CD8-positive, alpha-beta memory T cell (primary cell): ENCODE data around the gene WDR73. TPM values are rescaled to one million over a fixed set of nuclear protein-coding genes. Genes with fewer than 3 reads are reported as not detected.

Experiments used
- CTCF ChIA-PET: fragments of 350-600 bp; sonication (Branson Sonifier 250); formaldehyde crosslinking; loops from one replicate; lab custom pipeline; 2021; ENCODE audit warnings: antibody characterized with exemption; lab: Charles Lee
- POLR2A ChIA-PET: fragments of 350-600 bp; sonication (Branson Sonifier 250); formaldehyde crosslinking; loops from one replicate; lab custom pipeline; 2021; ENCODE audit warnings: antibody characterized with exemption; lab: Charles Lee
- DNase-seq, 5 donors: peaks; one replicate each; pipeline versions ENCODE4 v3.0.0 to v3.0.0-alpha.2; 2020 to 2022; ENCODE audit warnings: mixed read lengths in 1 of 5
- H3K27ac ChIP-seq: one replicate; pipeline ENCODE4 v1.7.0; 2013; ENCODE audit warnings: low read depth, mild to moderate bottlenecking, low read length, moderate library complexity
- H3K27me3 ChIP-seq: 2 replicates; pipeline ENCODE4 v1.7.0; 2013; ENCODE audit warnings: low read length, mild to moderate bottlenecking; ENCODE audit not compliant: insufficient read depth, poor library complexity, severe bottlenecking
- H3K36me3 ChIP-seq: 2 replicates; pipeline ENCODE4 v1.7.0; 2013; ENCODE audit warnings: mild to moderate bottlenecking, low read length, moderate library complexity; ENCODE audit not compliant: insufficient read depth
- H3K4me1 ChIP-seq: 2 replicates; pipeline ENCODE4 v1.7.0; 2013; ENCODE audit warnings: mild to moderate bottlenecking, low read length, moderate library complexity; ENCODE audit not compliant: insufficient read depth
- H3K4me3 ChIP-seq: 2 replicates; pipeline ENCODE4 v1.7.0; 2013; ENCODE audit warnings: mild to moderate bottlenecking, low read length
- H3K9me3 ChIP-seq: 2 replicates; pipeline ENCODE4 v1.7.0; 2013; ENCODE audit warnings: mild to moderate bottlenecking, low read length
- H3K27ac Mint-ChIP-seq, 8 donors: one replicate each; pipeline ENCODE4 v1.8.0; 2020 to 2021; ENCODE audit warnings: mixed read lengths in 8 of 8, mild to moderate bottlenecking in 6 of 8, inconsistent platforms in 3 of 8, moderate library complexity in 3 of 8
- H3K27me3 Mint-ChIP-seq, 2 donors: one replicate each; pipeline ENCODE4 v1.8.0; 2020 to 2021; ENCODE audit warnings: mixed read lengths in 2 of 2, mild to moderate bottlenecking in 1 of 2, moderate library complexity in 1 of 2
- H3K36me3 Mint-ChIP-seq, 3 donors: one replicate each; pipeline ENCODE4 v1.8.0; 2020 to 2021; ENCODE audit warnings: mixed read lengths in 3 of 3, inconsistent platforms in 1 of 3, mild to moderate bottlenecking in 1 of 3
- H3K4me1 Mint-ChIP-seq, 3 donors: one replicate each; pipeline ENCODE4 v1.8.0; 2020 to 2021; ENCODE audit warnings: mixed read lengths in 3 of 3, inconsistent platforms in 1 of 3, mild to moderate bottlenecking in 1 of 3
- H3K4me3 Mint-ChIP-seq, 7 donors: one replicate each; pipeline ENCODE4 v1.8.0; 2020 to 2021; ENCODE audit warnings: mixed read lengths in 7 of 7, mild to moderate bottlenecking in 6 of 7, moderate library complexity in 4 of 7, inconsistent platforms in 2 of 7
- H3K9me3 Mint-ChIP-seq, 5 donors: one replicate each; pipeline ENCODE4 v1.8.0; 2020 to 2022; ENCODE audit warnings: mixed read lengths in 5 of 5, mild to moderate bottlenecking in 3 of 5, moderate library complexity in 2 of 5, inconsistent platforms in 1 of 5
- polyA plus RNA-seq: library from polyadenylated mRNA; unstranded; fragments of 300-500 nt; fragmentation: Illumina TruSeq; gene quantifications from one replicate; pipeline ENCODE4 v1.2.3, GENCODE V29; 2021
- total RNA-seq, 2 experiments: library from RNA; stranded (reverse); gene quantifications; one replicate each; pipeline ENCODE4 v1.2.3, GENCODE V29; 2021

WDR73 gene
- 10 to 100 TPM; 26.7 to 27.7 TPM for total RNA-seq
- polyA plus RNA-seq, result 14.8 TPM

GRCh38 chr15:84653910-84654688 lies at the start of gene WDR73:
WDR73 (minus strand) TSS chr15:84654283; CDS start chr15:84654274, 9 bp downstream.
- Mint-ChIP-seq H3K4me3 (peak within 1 kb of the TSS; percentile 94 to 99 (median 98)), H3K9me3 (no peaks in the 10 kb centered on the region), H3K4me1 (peaks cover 34 to 56% (median 53%) of the 10 kb centered on the region in 3 donors), H3K27ac (peak within 1 kb of the TSS; percentile 92 to 99 (median 98)), H3K36me3 (peaks cover 4 to 26% (median 8%) of the 10 kb centered on the region in 3 donors), H3K27me3 (peaks cover 0 to 2% of the 10 kb centered on the region in 2 donors)
- DNase-seq, result peak; percentile 96 to 98 (median 98)
- H3K27me3 ChIP-seq, result no peaks in the 10 kb centered on the region
- H3K36me3 ChIP-seq, result peaks cover 18% of the 10 kb centered on the region
- H3K9me3 ChIP-seq, result no peaks in the 10 kb centered on the region
- H3K4me1 ChIP-seq, result peaks cover 36% of the 10 kb centered on the region
- CTCF ChIA-PET, result interaction anchor here (0.6 to 4.1 kb wide), 17 partner anchors 9 to 274 kb away, joined by 3 to 30 read pairs (median 4); partner anchors contain the start of genes SEC11A and ZSCAN2
- H3K4me3 ChIP-seq, result peak within 1 kb of the TSS; percentile 100
- H3K27ac ChIP-seq, result peak within 1 kb of the TSS; percentile 94
- POLR2A ChIA-PET, result interaction anchor here (0.7 to 1.7 kb wide), 9 partner anchors 10 to 327 kb away, joined by 3 to 18 read pairs (median 7); partner anchors contain the start of genes PDE8A, SEC11A and ZSCAN2

GRCh38 chr15:84703808-84704207 lies 49.7 kb upstream of the WDR73 start:
- no peak for DNase-seq
- Histone ChIP-seq H3K4me1 (peaks cover 36% of the 10 kb centered on the region), H3K36me3 (no peaks in the 10 kb centered on the region), H3K27ac (no peak overlapping the region), H3K27me3 (no peaks in the 10 kb centered on the region), H3K9me3 (no peaks in the 10 kb centered on the region), H3K4me3 (no peak overlapping the region)
- no peaks in the 10 kb centered on the region for H3K9me3 Mint-ChIP-seq
- H3K4me3 Mint-ChIP-seq, result no peak overlapping the region
- CTCF ChIA-PET, result interaction anchor here (0.9 to 1.3 kb wide), 2 partner anchors 27 to 32 kb away, joined by 3 read pairs; no protein-coding TSS in a partner anchor
- peak overlapping the region in 7 of 8 donors; percentile 1 to 47 (median 22) for H3K27ac Mint-ChIP-seq
- POLR2A ChIA-PET, result no interaction called here
- peaks cover 0 to 2% of the 10 kb centered on the region in 2 donors for H3K27me3 Mint-ChIP-seq
- H3K4me1 Mint-ChIP-seq, result peaks cover 56 to 76% (median 76%) of the 10 kb centered on the region in 3 donors
- peaks cover 0 to 34% (median under 1%) of the 10 kb centered on the region in 3 donors for H3K36me3 Mint-ChIP-seq

GRCh38 chr15:84702961-84703482 lies 48.9 kb upstream of the WDR73 start:
- no peaks in the 10 kb centered on the region for H3K9me3 ChIP-seq
- H3K27ac ChIP-seq, result no peak overlapping the region
- Mint-ChIP-seq H3K4me1 (peaks cover 60 to 77% (median 76%) of the 10 kb centered on the region in 3 donors), H3K36me3 (peaks cover 0 to 26% (median 0%) of the 10 kb centered on the region in 3 donors), H3K27ac (peak overlapping the region in 6 of 8 donors; percentile 3 to 36 (median 4)), H3K4me3 (no peak overlapping the region), H3K9me3 (no peaks in the 10 kb centered on the region), H3K27me3 (peaks cover 0 to 2% of the 10 kb centered on the region in 2 donors)
- CTCF ChIA-PET, result interaction anchor here (1.0 to 1.3 kb wide), 2 partner anchors 33 to 46 kb away, joined by 3 to 4 read pairs; no protein-coding TSS in a partner anchor
- H3K4me3 ChIP-seq, result no peak overlapping the region
- DNase-seq, result no peak
- H3K36me3 ChIP-seq, result no peaks in the 10 kb centered on the region
- POLR2A ChIA-PET, result interaction anchor here (0.6 to 1.0 kb wide), 3 partner anchors 33 to 113 kb away, joined by 3 to 5 read pairs (median 3); no protein-coding TSS in a partner anchor
- H3K27me3 ChIP-seq, result no peaks in the 10 kb centered on the region
- peaks cover 44% of the 10 kb centered on the region for H3K4me1 ChIP-seq

GRCh38 chr15:84699538-84700191 lies 45.6 kb upstream of the WDR73 start:
- no peak overlapping the region for H3K27ac ChIP-seq
- Mint-ChIP-seq H3K9me3 (no peaks in the 10 kb centered on the region), H3K4me1 (peaks cover 64 to 81% (median 77%) of the 10 kb centered on the region in 3 donors), H3K27ac (peak overlapping the region in 4 of 8 donors; percentile 2 to 15 (median 2)), H3K27me3 (peaks cover 0 to 2% of the 10 kb centered on the region in 2 donors), H3K4me3 (peak overlapping the region in 3 of 7 donors; percentile 21 to 37 (median 26)), H3K36me3 (peaks cover 0 to 13% (median 0%) of the 10 kb centered on the region in 3 donors)
- H3K4me1 ChIP-seq, result peaks cover 44% of the 10 kb centered on the region
- CTCF ChIA-PET, result no interaction called here
- H3K36me3 ChIP-seq, result no peaks in the 10 kb centered on the region
- no peak overlapping the region for H3K4me3 ChIP-seq
- DNase-seq, result no peak
- H3K27me3 ChIP-seq, result no peaks in the 10 kb centered on the region
- POLR2A ChIA-PET, result no interaction called here
- H3K9me3 ChIP-seq, result no peaks in the 10 kb centered on the region

GRCh38 chr15:84697236-84697990 lies 43.3 kb upstream of the WDR73 start:
- Mint-ChIP-seq H3K36me3 (peaks cover 0 to 7% (median 0%) of the 10 kb centered on the region in 3 donors), H3K4me3 (peak overlapping the region in 3 of 7 donors; percentile 2 to 13 (median 5)), H3K4me1 (peaks cover 50 to 80% (median 70%) of the 10 kb centered on the region in 3 donors), H3K27me3 (peaks cover 0 to 2% of the 10 kb centered on the region in 2 donors), H3K9me3 (no peaks in the 10 kb centered on the region), H3K27ac (peak overlapping the region in 7 of 8 donors; percentile 1 to 71 (median 43))
- H3K27me3 ChIP-seq, result no peaks in the 10 kb centered on the region
- no peak overlapping the region for H3K4me3 ChIP-seq
- H3K4me1 ChIP-seq, result peaks cover 27% of the 10 kb centered on the region
- no peaks in the 10 kb centered on the region for H3K9me3 ChIP-seq
- no peaks in the 10 kb centered on the region for H3K36me3 ChIP-seq
- ChIA-PET CTCF (interaction anchor here (1.1 to 2.4 kb wide), 3 partner anchors 19 to 110 kb away, joined by 4 to 7 read pairs (median 4); partner anchors contain the start of gene SEC11A), POLR2A (interaction anchor here (0.6 to 1.8 kb wide), 5 partner anchors 19 to 50 kb away, joined by 3 to 10 read pairs (median 3); partner anchors contain the start of gene NMB)
- DNase-seq, result no peak
- H3K27ac ChIP-seq, result no peak overlapping the region

DNA sequence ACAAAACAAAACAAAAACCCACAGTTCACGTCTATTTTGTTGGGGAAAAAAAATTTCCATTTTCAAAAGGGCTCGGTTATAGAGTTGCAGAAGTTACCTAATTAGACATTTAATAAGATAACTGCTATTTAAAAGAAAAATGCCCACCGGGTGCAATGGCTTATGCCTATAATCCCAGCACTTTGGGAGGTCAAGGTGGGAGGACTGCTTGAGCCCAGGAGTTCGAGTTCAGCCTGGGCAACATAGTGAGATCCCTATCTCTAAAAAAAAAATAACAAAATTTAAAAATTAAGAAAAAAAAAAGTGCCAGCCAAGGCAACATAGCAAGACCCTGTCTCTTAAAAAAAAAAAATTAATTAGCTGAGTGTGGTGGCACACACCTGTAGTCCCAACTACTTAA lies 42.7 kb upstream of the WDR73 start:
- no peak overlapping the region for H3K4me3 ChIP-seq
- Mint-ChIP-seq H3K9me3 (no peaks in the 10 kb centered on the region), H3K27ac (peak overlapping the region in 1 of 8 donors; percentile 35), H3K4me3 (no peak overlapping the region), H3K36me3 (peaks cover 0 to 10% (median under 1%) of the 10 kb centered on the region in 3 donors), H3K27me3 (peaks cover 0 to 2% of the 10 kb centered on the region in 2 donors), H3K4me1 (peaks cover 54 to 86% (median 76%) of the 10 kb centered on the region in 3 donors)
- H3K36me3 ChIP-seq, result no peaks in the 10 kb centered on the region
- no peak overlapping the region for H3K27ac ChIP-seq
- ChIA-PET POLR2A (interaction anchor here (0.6 to 0.7 kb wide), 3 partner anchors 26 to 51 kb away, joined by 3 read pairs; no protein-coding TSS in a partner anchor), CTCF (interaction anchor here (1.7 to 2.4 kb wide), 2 partner anchors 19 to 109 kb away, joined by 4 to 7 read pairs; partner anchors contain the start of gene SEC11A)
- no peaks in the 10 kb centered on the region for H3K27me3 ChIP-seq
- DNase-seq, result no peak
- peaks cover 27% of the 10 kb centered on the region for H3K4me1 ChIP-seq
- no peaks in the 10 kb centered on the region for H3K9me3 ChIP-seq

DNA sequence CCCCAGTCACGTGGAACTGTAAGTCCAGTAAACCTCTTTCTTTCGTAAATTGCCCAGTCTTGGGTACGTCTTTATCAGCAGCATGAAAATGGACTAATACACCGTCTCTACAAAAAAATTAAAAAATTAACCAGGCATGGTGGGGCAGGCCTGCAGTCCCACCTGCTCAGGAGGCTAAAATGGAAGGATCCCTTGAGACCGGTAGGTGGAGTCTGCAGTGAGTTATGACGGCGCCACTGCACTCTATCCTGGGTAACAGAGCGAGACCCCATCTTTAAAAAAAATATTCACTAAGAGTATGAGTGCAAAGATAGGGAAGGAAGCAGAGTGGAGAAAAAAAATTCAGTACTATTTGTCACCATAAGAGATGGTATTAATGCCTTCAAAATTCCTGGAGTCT lies 36.3 kb upstream of the WDR73 start:
- peaks cover 20 to 40% (median 33%) of the 10 kb centered on the region in 3 donors for H3K4me1 Mint-ChIP-seq
- Histone ChIP-seq H3K9me3 (no peaks in the 10 kb centered on the region), H3K27ac (no peak overlapping the region), H3K36me3 (peaks cover 7% of the 10 kb centered on the region), H3K4me1 (no peaks in the 10 kb centered on the region), H3K27me3 (no peaks in the 10 kb centered on the region), H3K4me3 (no peak overlapping the region)
- ChIA-PET POLR2A (no interaction called here), CTCF (no interaction called here)
- H3K27me3 Mint-ChIP-seq, result peaks cover 0 to 2% of the 10 kb centered on the region in 2 donors
- no peak for DNase-seq
- H3K36me3 Mint-ChIP-seq, result peaks cover 5 to 47% (median 12%) of the 10 kb centered on the region in 3 donors
- H3K4me3 Mint-ChIP-seq, result peak overlapping the region in 1 of 7 donors; percentile 43
- H3K9me3 Mint-ChIP-seq, result no peaks in the 10 kb centered on the region
- H3K27ac Mint-ChIP-seq, result peak overlapping the region in 3 of 8 donors; percentile 40 to 59 (median 48)
